Neural progenitor cell (in vitro differentiated cells): Measurements from ENCODE around the gene SNX30. TPM values are rescaled to one million over a fixed set of nuclear protein-coding genes. Genes with fewer than 3 reads are reported as not detected.

ENCODE experiments used
- DNase-seq: peaks from one replicate; pipeline ENCODE4 v3.0.0-alpha.2; 2016; ENCODE audit warnings: low spot score
- H2AFZ ChIP-seq: fragments of 200-600 bp; sonication (generic); replicated peaks from 2 replicates; pipeline ENCODE4 v1.6.1; 2016; ENCODE audit warnings: antibody characterized with exemption
- H3F3A ChIP-seq: fragments of 200-600 bp; sonication (generic); 2 replicates; pipeline ENCODE4 v1.6.1; 2016; ENCODE audit warnings: antibody characterized with exemption, low read depth
- H3K27ac ChIP-seq: fragments of 200-600 bp; sonication (generic); 2 replicates; pipeline ENCODE4 v1.5.1; 2016; ENCODE audit warnings: mild to moderate bottlenecking
- H3K27me3 ChIP-seq: fragments of 200-600 bp; sonication (generic); 2 replicates; pipeline ENCODE4 v1.6.1; 2016; ENCODE audit warnings: mild to moderate bottlenecking, moderate library complexity
- H3K36me3 ChIP-seq: fragments of 200-600 bp; sonication (generic); 2 replicates; pipeline ENCODE4 v1.5.1; 2016
- H3K4me1 ChIP-seq: fragments of 200-600 bp; sonication (generic); 2 replicates; pipeline ENCODE4 v1.6.1; 2016; ENCODE audit warnings: mixed run types
- H3K4me2 ChIP-seq: fragments of 200-600 bp; sonication (generic); 2 replicates; pipeline ENCODE4 v1.6.1; 2016
- H3K4me3 ChIP-seq: fragments of 200-600 bp; sonication (generic); 2 replicates; pipeline ENCODE4 v1.5.1; 2016
- H3K79me2 ChIP-seq: fragments of 200-600 bp; sonication (generic); 2 replicates; pipeline ENCODE4 v1.6.1; 2016; ENCODE audit warnings: low read depth
- H3K9ac ChIP-seq: fragments of 200-600 bp; sonication (generic); 2 replicates; pipeline ENCODE4 v1.6.1; 2016
- H3K9me3 ChIP-seq: fragments of 200-600 bp; sonication (generic); 2 replicates; pipeline ENCODE4 v1.5.1; 2016; ENCODE audit warnings: low read depth
- H4K20me1 ChIP-seq: fragments of 200-600 bp; sonication (generic); 2 replicates; pipeline ENCODE4 v1.6.1; 2016; ENCODE audit warnings: low read depth
- H3K27ac Mint-ChIP-seq: 3 replicates; pipeline ENCODE4 v1.8.0; 2021; ENCODE audit warnings: mixed read lengths
- H3K27me3 Mint-ChIP-seq: 2 replicates; pipeline ENCODE4 v1.8.0; 2022; ENCODE audit warnings: low read depth, mild to moderate bottlenecking, inconsistent platforms, moderate library complexity, mixed read lengths; ENCODE audit not compliant: insufficient read depth
- H3K36me3 Mint-ChIP-seq: 3 replicates; pipeline ENCODE4 v1.8.0; 2021; ENCODE audit warnings: mixed read lengths
- H3K4me1 Mint-ChIP-seq: 3 replicates; pipeline ENCODE4 v1.8.0; 2021; ENCODE audit warnings: mixed read lengths
- H3K4me3 Mint-ChIP-seq: 3 replicates; pipeline ENCODE4 v1.8.0; 2021; ENCODE audit warnings: mild to moderate bottlenecking, moderate library complexity, mixed read lengths
- H3K9me3 Mint-ChIP-seq: 3 replicates; pipeline ENCODE4 v1.8.0; 2020; ENCODE audit warnings: mixed read lengths
- EZH2 ChIP-seq: fragments of 200-600 bp; sonication (generic); IDR thresholded peaks from 2 replicates; pipeline ENCODE4 v1.6.1; 2017; ENCODE audit warnings: antibody characterized with exemption, mild to moderate bottlenecking, moderate library complexity
- EZH2phosphoT487 ChIP-seq: fragments of 200-600 bp; sonication (generic); IDR thresholded peaks from 2 replicates; pipeline ENCODE4 v1.6.1; 2017; ENCODE audit warnings: antibody characterized with exemption
- total RNA-seq: library from RNA; depleted of rRNA; stranded (reverse); fragments of >200 nt; gene quantifications from 2 replicates; pipeline ENCODE4 v1.2.3, GENCODE V29; 2015; ENCODE audit warnings: low replicate concordance
- TF ChIP-seq, protein P1 (sequence below): fragments of 200-600 bp; sonication (generic); IDR thresholded peaks from 2 replicates; pipeline ENCODE4 v1.5.1; 2017; ENCODE audit warnings: antibody characterized with exemption, mild to moderate bottlenecking

The SNX30 gene
- total RNA-seq, 1 donor from 2014 or later, result 19.9 TPM

DNA sequence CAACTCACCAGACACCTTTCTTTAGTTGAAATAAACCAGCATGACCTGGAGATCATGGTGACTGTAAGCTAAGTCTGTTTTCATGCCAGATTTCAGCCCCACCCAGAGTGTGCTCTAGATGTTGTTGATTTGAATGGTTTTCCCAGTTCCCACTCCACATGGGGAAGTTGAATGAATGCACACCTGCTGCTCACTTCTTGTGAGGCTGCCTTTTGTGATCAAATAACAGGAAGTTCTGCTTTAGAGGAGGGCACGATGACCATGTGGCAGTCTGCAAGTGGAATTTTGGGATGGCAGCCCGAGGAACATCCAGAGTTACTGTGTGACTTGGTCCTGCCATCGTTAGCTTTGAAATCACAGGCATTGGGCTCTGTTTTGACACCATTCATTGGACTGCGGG lies 121.5 kb downstream of the SNX30 start:
- Mint-ChIP-seq H3K4me3 (no peak overlapping the region), H3K27ac (no peak overlapping the region), H3K4me1 (peaks cover 28% of the 10 kb centered on the region), H3K27me3 (no peaks in the 10 kb centered on the region), H3K36me3 (peaks cover 16% of the 10 kb centered on the region), H3K9me3 (peaks cover 2% of the 10 kb centered on the region)
- no peaks in the 10 kb centered on the region for H4K20me1 ChIP-seq
- no peak overlapping the region for H3K4me2 ChIP-seq
- no peak overlapping the region for H2AFZ ChIP-seq
- H3K9me3 ChIP-seq, result no peaks in the 10 kb centered on the region
- no peaks in the 10 kb centered on the region for H3F3A ChIP-seq
- H3K4me3 ChIP-seq, result no peak overlapping the region
- peaks cover 15% of the 10 kb centered on the region for H3K4me1 ChIP-seq
- DNase-seq, result no peak
- TF ChIP-seq EZH2 (no peak), EZH2phosphoT487 (no peak)
- TF ChIP-seq, protein P1, sequence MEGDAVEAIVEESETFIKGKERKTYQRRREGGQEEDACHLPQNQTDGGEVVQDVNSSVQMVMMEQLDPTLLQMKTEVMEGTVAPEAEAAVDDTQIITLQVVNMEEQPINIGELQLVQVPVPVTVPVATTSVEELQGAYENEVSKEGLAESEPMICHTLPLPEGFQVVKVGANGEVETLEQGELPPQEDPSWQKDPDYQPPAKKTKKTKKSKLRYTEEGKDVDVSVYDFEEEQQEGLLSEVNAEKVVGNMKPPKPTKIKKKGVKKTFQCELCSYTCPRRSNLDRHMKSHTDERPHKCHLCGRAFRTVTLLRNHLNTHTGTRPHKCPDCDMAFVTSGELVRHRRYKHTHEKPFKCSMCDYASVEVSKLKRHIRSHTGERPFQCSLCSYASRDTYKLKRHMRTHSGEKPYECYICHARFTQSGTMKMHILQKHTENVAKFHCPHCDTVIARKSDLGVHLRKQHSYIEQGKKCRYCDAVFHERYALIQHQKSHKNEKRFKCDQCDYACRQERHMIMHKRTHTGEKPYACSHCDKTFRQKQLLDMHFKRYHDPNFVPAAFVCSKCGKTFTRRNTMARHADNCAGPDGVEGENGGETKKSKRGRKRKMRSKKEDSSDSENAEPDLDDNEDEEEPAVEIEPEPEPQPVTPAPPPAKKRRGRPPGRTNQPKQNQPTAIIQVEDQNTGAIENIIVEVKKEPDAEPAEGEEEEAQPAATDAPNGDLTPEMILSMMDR, result no peak
- no peak overlapping the region for H3K9ac ChIP-seq
- no peaks in the 10 kb centered on the region for H3K79me2 ChIP-seq
- no peaks in the 10 kb centered on the region for H3K27me3 ChIP-seq
- no peaks in the 10 kb centered on the region for H3K36me3 ChIP-seq
- H3K27ac ChIP-seq, result no peak overlapping the region

DNA sequence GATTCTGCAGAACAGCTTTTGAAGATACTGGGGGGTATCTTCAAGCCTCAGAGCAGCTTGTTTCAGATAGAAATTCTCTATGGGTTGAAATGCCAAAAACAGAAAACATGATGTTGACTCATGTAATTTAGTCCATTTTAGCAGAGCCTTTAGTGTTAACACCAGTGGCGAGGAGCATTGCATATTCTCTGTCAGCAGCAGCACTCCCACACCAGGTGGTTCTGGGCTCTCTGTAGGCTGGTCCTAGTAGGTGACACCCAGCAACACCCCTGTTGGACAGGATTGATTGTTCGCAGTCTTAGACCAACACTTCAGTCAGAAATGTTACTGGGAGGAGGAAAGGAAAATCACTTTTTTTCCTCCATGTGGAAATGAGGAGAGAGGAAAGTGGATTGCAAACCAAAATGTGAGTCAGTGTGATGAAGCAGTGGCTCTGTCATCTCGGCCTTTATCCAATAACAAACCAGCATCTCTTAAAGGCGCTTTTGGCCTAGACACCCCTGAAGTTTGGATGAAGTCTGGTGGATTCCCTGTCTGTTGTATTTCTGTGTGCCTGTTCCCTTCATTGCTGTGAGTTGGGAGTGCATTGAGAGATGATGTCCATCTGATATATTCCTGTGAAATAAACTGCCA lies 123.3 kb downstream of the SNX30 start:
- Histone ChIP-seq H3F3A (no peaks in the 10 kb centered on the region), H4K20me1 (no peaks in the 10 kb centered on the region), H3K4me2 (no peak overlapping the region), H3K36me3 (no peaks in the 10 kb centered on the region), H2AFZ (no peak overlapping the region), H3K27ac (no peak overlapping the region), H3K9me3 (no peaks in the 10 kb centered on the region), H3K9ac (no peak overlapping the region), H3K79me2 (no peaks in the 10 kb centered on the region), H3K4me3 (no peak overlapping the region), H3K4me1 (peaks cover 12% of the 10 kb centered on the region), H3K27me3 (no peaks in the 10 kb centered on the region)
- peaks cover 11% of the 10 kb centered on the region for H3K36me3 Mint-ChIP-seq
- no peak for DNase-seq
- peaks cover 15% of the 10 kb centered on the region for H3K4me1 Mint-ChIP-seq
- no peak overlapping the region for H3K4me3 Mint-ChIP-seq
- H3K27ac Mint-ChIP-seq, result no peak overlapping the region
- no peak for TF ChIP-seq EZH2
- no peak for TF ChIP-seq EZH2phosphoT487
- TF ChIP-seq, protein P1, result no peak
- no peaks in the 10 kb centered on the region for H3K9me3 Mint-ChIP-seq
- no peaks in the 10 kb centered on the region for H3K27me3 Mint-ChIP-seq

DNA sequence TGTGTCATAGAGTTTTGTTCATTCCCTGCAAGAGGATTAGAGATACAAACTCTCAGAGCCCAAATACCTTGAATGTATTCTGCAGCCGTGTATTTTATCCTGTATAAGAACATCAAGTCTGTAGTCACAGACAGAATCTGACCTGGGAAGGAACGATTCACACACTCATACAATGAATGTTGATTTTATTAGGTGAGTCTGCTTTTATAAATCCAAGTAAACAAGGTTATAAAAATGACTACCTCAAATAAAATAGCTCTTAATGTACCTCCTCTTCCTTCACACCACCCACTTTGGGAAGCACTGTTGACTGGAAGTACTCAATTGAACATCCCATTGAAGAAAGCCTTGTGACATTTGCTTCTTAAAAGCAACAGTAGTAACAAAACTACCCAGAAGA lies 128.2 kb downstream of the SNX30 start:
- H3K4me1 ChIP-seq, result no peaks in the 10 kb centered on the region

More for the DNA sequence above, 128.2 kb downstream of the SNX30 start:
- H3K9me3 Mint-ChIP-seq, result no peaks in the 10 kb centered on the region
- H3K79me2 ChIP-seq, result no peaks in the 10 kb centered on the region
- no peak overlapping the region for H3K4me3 Mint-ChIP-seq
- H3K27ac ChIP-seq, result no peak overlapping the region
- no peak for DNase-seq
- no peak overlapping the region for H2AFZ ChIP-seq
- no peaks in the 10 kb centered on the region for H3K27me3 ChIP-seq
- no peaks in the 10 kb centered on the region for H3F3A ChIP-seq
- H3K4me2 ChIP-seq, result no peak overlapping the region
- H3K36me3 ChIP-seq, result no peaks in the 10 kb centered on the region
- no peaks in the 10 kb centered on the region for H3K9me3 ChIP-seq
- no peaks in the 10 kb centered on the region for H3K4me1 Mint-ChIP-seq
- no peaks in the 10 kb centered on the region for H4K20me1 ChIP-seq
- H3K4me3 ChIP-seq, result no peak overlapping the region
- no peak overlapping the region for H3K27ac Mint-ChIP-seq
- H3K9ac ChIP-seq, result no peak overlapping the region
- H3K27me3 Mint-ChIP-seq, result peaks cover 2% of the 10 kb centered on the region
- TF ChIP-seq, protein P1, result no peak
- H3K36me3 Mint-ChIP-seq, result peaks cover 2% of the 10 kb centered on the region
